ENCODE measurements around the gene TUBGCP2. TPM values are rescaled to one million over a fixed set of nuclear protein-coding genes. Genes with fewer than 3 reads are reported as not detected.

TUBGCP2 gene
- total and polyA plus RNA-seq, 2 experiments from 2014 or later = 52.3 to 70.2 TPM

DNA sequence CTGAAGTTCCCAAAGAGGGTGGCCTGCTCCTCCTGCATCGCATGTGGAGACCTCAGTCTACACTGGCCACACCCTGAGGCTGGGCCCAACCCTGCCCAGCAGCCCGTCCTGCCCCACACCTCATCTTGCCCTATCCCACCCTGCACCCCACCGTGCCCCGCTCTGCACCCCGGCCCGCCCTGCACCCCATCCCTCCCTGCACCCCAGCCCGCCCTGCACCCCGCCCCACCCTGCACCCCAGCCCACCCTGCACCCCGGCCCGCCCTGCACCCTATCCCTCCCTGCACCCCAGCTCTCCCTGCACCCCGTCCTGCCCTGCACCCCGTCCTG lies 56.5 kb downstream of the TUBGCP2 start:
- no peaks in the 10 kb centered on the region for H3K4me1 ChIP-seq (ENCODE audit: low read depth)
- TF ChIP-seq, protein P1, sequence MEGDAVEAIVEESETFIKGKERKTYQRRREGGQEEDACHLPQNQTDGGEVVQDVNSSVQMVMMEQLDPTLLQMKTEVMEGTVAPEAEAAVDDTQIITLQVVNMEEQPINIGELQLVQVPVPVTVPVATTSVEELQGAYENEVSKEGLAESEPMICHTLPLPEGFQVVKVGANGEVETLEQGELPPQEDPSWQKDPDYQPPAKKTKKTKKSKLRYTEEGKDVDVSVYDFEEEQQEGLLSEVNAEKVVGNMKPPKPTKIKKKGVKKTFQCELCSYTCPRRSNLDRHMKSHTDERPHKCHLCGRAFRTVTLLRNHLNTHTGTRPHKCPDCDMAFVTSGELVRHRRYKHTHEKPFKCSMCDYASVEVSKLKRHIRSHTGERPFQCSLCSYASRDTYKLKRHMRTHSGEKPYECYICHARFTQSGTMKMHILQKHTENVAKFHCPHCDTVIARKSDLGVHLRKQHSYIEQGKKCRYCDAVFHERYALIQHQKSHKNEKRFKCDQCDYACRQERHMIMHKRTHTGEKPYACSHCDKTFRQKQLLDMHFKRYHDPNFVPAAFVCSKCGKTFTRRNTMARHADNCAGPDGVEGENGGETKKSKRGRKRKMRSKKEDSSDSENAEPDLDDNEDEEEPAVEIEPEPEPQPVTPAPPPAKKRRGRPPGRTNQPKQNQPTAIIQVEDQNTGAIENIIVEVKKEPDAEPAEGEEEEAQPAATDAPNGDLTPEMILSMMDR (IDR thresholded peaks at IDR 0.05; ENCODE audit: low read depth, low read length) = no peak
- no peak for DNase-seq (ENCODE audit: low read depth in 1 of 2, low spot score in 1 of 2)
- H3K27me3 ChIP-seq = no peaks in the 10 kb centered on the region
- no peaks in the 10 kb centered on the region for H3K36me3 ChIP-seq
- H3K4me3 ChIP-seq = no peak overlapping the region
- no peaks in the 10 kb centered on the region for H3K9me3 ChIP-seq (ENCODE audit: low read depth)
- no peak overlapping the region for H3K27ac ChIP-seq

- DNase-seq (ENCODE audit: low read depth in 1 of 2, low spot score in 1 of 2) = no peak
- Histone ChIP-seq H3K9me3 (ENCODE audit: low read depth) (no peaks in the 10 kb centered on the region), H3K4me1 (ENCODE audit: low read depth) (no peaks in the 10 kb centered on the region), H3K27me3 (no peaks in the 10 kb centered on the region), H3K4me3 (no peak overlapping the region), H3K36me3 (no peaks in the 10 kb centered on the region), H3K27ac (no peak overlapping the region)
- TF ChIP-seq, protein P1 (IDR thresholded peaks at IDR 0.05; ENCODE audit: low read depth, low read length) = no peak
These were observed 57.1 kb downstream of the TUBGCP2 start for GRCh38 chr10:133251388-133252222.

DNA sequence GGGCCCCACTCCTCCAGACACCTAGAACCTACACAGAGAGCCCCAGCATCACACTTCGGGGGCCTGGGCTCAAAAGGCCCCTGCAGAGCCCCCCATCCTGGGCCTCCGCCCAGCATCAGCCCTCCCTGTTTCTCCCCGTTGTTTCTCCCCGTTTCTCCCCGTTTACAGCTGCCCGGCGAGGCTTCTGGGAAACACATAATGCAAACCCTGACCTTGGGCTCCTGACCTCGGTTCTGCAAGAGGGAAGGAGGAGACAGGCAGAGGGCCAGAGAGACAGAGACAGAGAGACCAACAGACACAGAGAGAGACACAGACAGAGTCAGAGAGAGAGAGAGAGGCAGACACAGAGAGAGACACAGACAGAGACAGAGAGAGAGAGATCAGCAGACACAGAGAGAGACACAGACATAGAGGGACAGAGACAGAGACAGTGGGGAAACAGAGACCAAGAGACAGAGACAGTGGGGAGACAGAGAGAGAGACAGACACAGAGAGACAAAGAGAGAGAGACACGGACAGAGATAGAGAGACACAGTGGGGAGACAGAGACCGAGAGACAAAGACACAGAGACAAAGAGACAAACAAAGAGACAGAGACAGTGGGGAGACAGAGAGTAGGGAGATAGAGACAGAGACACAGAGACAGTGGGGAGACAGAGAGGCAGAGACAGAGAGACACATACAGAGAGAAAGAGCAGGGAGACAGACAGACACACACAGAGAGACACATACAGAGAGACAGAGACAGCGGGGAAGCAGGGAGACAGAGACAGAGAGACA lies 58.5 kb downstream of the TUBGCP2 start:
- Histone ChIP-seq H3K36me3 (no peaks in the 10 kb centered on the region), H3K27me3 (no peaks in the 10 kb centered on the region), H3K4me1 (ENCODE audit: low read depth) (peaks cover 5% of the 10 kb centered on the region), H3K4me3 (no peak overlapping the region), H3K27ac (no peak overlapping the region), H3K9me3 (ENCODE audit: low read depth) (no peaks in the 10 kb centered on the region)
- DNase-seq (ENCODE audit: low read depth in 1 of 2, low spot score in 1 of 2) = no peak
- TF ChIP-seq, protein P1 (IDR thresholded peaks at IDR 0.05; ENCODE audit: low read depth, low read length) = no peak

- H3K36me3 ChIP-seq = no peaks in the 10 kb centered on the region
- H3K9me3 ChIP-seq (ENCODE audit: low read depth) = no peaks in the 10 kb centered on the region
- H3K4me1 ChIP-seq (ENCODE audit: low read depth) = peaks cover 5% of the 10 kb centered on the region
- no peak overlapping the region for H3K4me3 ChIP-seq
- TF ChIP-seq, protein P1 (IDR thresholded peaks at IDR 0.05; ENCODE audit: low read depth, low read length) = no peak
- DNase-seq (ENCODE audit: low read depth in 1 of 2, low spot score in 1 of 2) = no peak
- no peaks in the 10 kb centered on the region for H3K27me3 ChIP-seq
- no peak overlapping the region for H3K27ac ChIP-seq
These were observed 59.4 kb downstream of the TUBGCP2 start for GRCh38 chr10:133249094-133249780.

GRCh38 chr10:133248334-133248715 lies 60.3 kb downstream of the TUBGCP2 start:
- Histone ChIP-seq H3K4me3 (no peak overlapping the region), H3K27ac (no peak overlapping the region), H3K9me3 (ENCODE audit: low read depth) (no peaks in the 10 kb centered on the region), H3K4me1 (ENCODE audit: low read depth) (peaks cover 5% of the 10 kb centered on the region), H3K36me3 (no peaks in the 10 kb centered on the region), H3K27me3 (no peaks in the 10 kb centered on the region)
- DNase-seq (ENCODE audit: low read depth in 1 of 2, low spot score in 1 of 2) = no peak
- TF ChIP-seq, protein P1 (IDR thresholded peaks at IDR 0.05; ENCODE audit: low read depth, low read length) = no peak

All from cardiac muscle cell (in vitro differentiated cells and primary cell).